Breast epithelium (tissue), 3 donors: ENCODE results near the gene ZNF319.

Source experiments
- POLR2A ChIP-seq: fragments of 450-650 bp; IDR thresholded peaks from one replicate; pipeline ENCODE4 v1.6.1; 2016; ENCODE audit warnings: antibody characterized with exemption, mild to moderate bottlenecking, moderate library complexity
- POLR2AphosphoS5 ChIP-seq, 3 donors: sonication (generic); formaldehyde crosslinking; IDR thresholded peaks; one replicate each; pipeline ENCODE4 v1.6.1; 2017; ENCODE audit warnings: antibody characterized with exemption in 3 of 3
- TF ChIP-seq, protein P1 (sequence below), 3 donors: fragments of 450-650 bp; IDR thresholded peaks; one replicate each; pipeline ENCODE4 v1.5.1; 2016 to 2017; ENCODE audit warnings: antibody characterized with exemption in 3 of 3, mild to moderate bottlenecking in 3 of 3, moderate library complexity in 3 of 3

DNA sequence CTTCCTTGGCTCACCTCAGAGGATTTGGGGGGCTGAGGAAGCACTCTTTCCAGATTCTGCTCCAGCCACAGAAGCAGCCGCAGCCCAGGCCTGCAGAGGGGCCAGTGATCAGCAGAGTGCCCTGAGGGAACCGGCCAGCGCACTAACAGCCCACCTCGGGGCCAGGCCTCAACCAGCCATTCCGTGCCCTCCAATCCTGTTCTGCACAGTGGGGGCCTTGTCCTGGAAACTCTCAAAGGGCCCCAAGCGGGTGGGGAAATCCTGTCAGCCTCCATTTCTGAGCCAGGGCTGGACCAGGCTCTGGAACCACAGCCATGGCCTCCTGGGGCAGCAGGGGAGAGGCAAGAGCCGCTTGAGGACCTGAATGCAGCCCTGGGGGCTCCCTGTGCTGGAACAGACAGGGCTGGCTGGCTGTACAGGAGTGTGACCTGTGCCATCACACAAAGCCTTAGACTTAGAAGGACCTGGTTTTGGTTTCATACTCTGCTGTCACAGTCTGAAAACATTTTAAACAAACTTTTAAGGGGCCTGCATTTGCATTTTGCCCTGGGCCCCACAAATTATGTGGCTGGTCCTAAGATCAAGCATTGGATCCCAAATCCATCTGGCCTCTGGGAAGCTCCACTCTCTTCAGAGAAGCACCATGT is 39.5 kb downstream of the ZNF319 start:
- TF ChIP-seq, protein P1, sequence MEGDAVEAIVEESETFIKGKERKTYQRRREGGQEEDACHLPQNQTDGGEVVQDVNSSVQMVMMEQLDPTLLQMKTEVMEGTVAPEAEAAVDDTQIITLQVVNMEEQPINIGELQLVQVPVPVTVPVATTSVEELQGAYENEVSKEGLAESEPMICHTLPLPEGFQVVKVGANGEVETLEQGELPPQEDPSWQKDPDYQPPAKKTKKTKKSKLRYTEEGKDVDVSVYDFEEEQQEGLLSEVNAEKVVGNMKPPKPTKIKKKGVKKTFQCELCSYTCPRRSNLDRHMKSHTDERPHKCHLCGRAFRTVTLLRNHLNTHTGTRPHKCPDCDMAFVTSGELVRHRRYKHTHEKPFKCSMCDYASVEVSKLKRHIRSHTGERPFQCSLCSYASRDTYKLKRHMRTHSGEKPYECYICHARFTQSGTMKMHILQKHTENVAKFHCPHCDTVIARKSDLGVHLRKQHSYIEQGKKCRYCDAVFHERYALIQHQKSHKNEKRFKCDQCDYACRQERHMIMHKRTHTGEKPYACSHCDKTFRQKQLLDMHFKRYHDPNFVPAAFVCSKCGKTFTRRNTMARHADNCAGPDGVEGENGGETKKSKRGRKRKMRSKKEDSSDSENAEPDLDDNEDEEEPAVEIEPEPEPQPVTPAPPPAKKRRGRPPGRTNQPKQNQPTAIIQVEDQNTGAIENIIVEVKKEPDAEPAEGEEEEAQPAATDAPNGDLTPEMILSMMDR (IDR thresholded peaks at IDR 0.05) = no peak
- TF ChIP-seq POLR2AphosphoS5 (IDR thresholded peaks at IDR 0.05) (no peak), POLR2A (no peak)
